Hepatocyte (in vitro differentiated cells): ENCODE measurements around the gene KCNK17. TPM values are rescaled to one million over a fixed set of nuclear protein-coding genes. Genes with fewer than 3 reads are reported as not detected.
A peak's percentile ranks its signal among the peaks of the same experiment; 100 is the strongest.

Source experiments
- DNase-seq: peaks from one replicate; pipeline ENCODE4 v3.0.0-alpha.2; 2016; ENCODE audit warnings: low spot score
- H2AFZ ChIP-seq: fragments of 200-600 bp; sonication (generic); 2 replicates; pipeline ENCODE4 v1.6.0; 2016; ENCODE audit warnings: antibody characterized with exemption, mild to moderate bottlenecking
- H3K27ac ChIP-seq: fragments of 200-600 bp; sonication (generic); 2 replicates; pipeline ENCODE4 v1.5.1; 2016; ENCODE audit warnings: mild to moderate bottlenecking
- H3K27me3 ChIP-seq: fragments of 200-600 bp; sonication (generic); 2 replicates; pipeline ENCODE4 v1.6.1; 2016
- H3K36me3 ChIP-seq: fragments of 200-600 bp; sonication (generic); replicated peaks from 2 replicates; pipeline ENCODE4 v1.5.1; 2016; ENCODE audit warnings: low read depth; ENCODE audit not compliant: insufficient read depth
- H3K4me1 ChIP-seq: fragments of 200-600 bp; sonication (generic); 2 replicates; pipeline ENCODE4 v1.5.1; 2016; ENCODE audit warnings: mild to moderate bottlenecking, moderate library complexity; ENCODE audit not compliant: insufficient read depth
- H3K4me2 ChIP-seq: fragments of 200-600 bp; sonication (generic); 2 replicates; pipeline ENCODE4 v1.6.0; 2016
- H3K4me3 ChIP-seq: fragments of 200-600 bp; sonication (generic); 2 replicates; pipeline ENCODE4 v1.5.1; 2016; ENCODE audit warnings: mild to moderate bottlenecking
- H3K79me2 ChIP-seq: fragments of 200-600 bp; sonication (generic); 2 replicates; pipeline ENCODE4 v1.6.0; 2017; ENCODE audit warnings: mild to moderate bottlenecking
- H3K9me2 ChIP-seq: fragments of 200-600 bp; sonication (generic); replicated peaks from 2 replicates; pipeline ENCODE4 v1.6.0; 2017; ENCODE audit warnings: mild to moderate bottlenecking; ENCODE audit not compliant: insufficient read depth
- H3K9me3 ChIP-seq: fragments of 200-600 bp; sonication (generic); 2 replicates; pipeline ENCODE4 v1.5.1; 2016; ENCODE audit warnings: low read depth, mild to moderate bottlenecking
- H4K20me1 ChIP-seq: fragments of 200-600 bp; sonication (generic); 2 replicates; pipeline ENCODE4 v1.6.0; 2016; ENCODE audit warnings: mild to moderate bottlenecking; ENCODE audit not compliant: insufficient read depth, poor library complexity, severe bottlenecking
- CTCF ChIP-seq: fragments of 200-600 bp; sonication (generic); IDR thresholded peaks from 2 replicates; pipeline ENCODE4 v1.5.1; 2016; ENCODE audit warnings: antibody characterized with exemption, mild to moderate bottlenecking; ENCODE audit not compliant: poor library complexity
- EZH2 ChIP-seq: fragments of 200-600 bp; sonication (generic); IDR thresholded peaks from 2 replicates; pipeline ENCODE4 v1.6.1; 2016; ENCODE audit warnings: antibody characterized with exemption, mild to moderate bottlenecking, borderline replicate concordance
- EZH2phosphoT487 ChIP-seq: fragments of 200-600 bp; sonication (generic); IDR thresholded peaks from one replicate; pipeline ENCODE4 v1.6.1; 2018; ENCODE audit warnings: antibody characterized with exemption, mild to moderate bottlenecking, low read depth, moderate library complexity; ENCODE audit not compliant: unreplicated experiment, severe bottlenecking
- WGBS: methylation state at CpG from one replicate; pipeline ENCODE4 v1.1.6; 2016; ENCODE audit warnings: low lambda C conversion rate; ENCODE audit errors: missing lambda C conversion rate; 5-methylcytosine and 5-hydroxymethylcytosine counted together
- polyA plus RNA-seq: library from polyadenylated mRNA; unstranded; fragments of >200 nt; fragmentation: Nextera tagmentation; extraction: Ambion mirVana; gene quantifications from 2 replicates; pipeline ENCODE4 v1.2.1, GENCODE V29; 2016
- total RNA-seq: library from RNA; depleted of rRNA; stranded (reverse); fragments of >200 nt; gene quantifications from 2 replicates; pipeline ENCODE4 v1.2.3, GENCODE V29; 2014

The KCNK17 gene
- total and polyA plus RNA-seq, 2 experiments from 2014 or later = not detected

DNA sequence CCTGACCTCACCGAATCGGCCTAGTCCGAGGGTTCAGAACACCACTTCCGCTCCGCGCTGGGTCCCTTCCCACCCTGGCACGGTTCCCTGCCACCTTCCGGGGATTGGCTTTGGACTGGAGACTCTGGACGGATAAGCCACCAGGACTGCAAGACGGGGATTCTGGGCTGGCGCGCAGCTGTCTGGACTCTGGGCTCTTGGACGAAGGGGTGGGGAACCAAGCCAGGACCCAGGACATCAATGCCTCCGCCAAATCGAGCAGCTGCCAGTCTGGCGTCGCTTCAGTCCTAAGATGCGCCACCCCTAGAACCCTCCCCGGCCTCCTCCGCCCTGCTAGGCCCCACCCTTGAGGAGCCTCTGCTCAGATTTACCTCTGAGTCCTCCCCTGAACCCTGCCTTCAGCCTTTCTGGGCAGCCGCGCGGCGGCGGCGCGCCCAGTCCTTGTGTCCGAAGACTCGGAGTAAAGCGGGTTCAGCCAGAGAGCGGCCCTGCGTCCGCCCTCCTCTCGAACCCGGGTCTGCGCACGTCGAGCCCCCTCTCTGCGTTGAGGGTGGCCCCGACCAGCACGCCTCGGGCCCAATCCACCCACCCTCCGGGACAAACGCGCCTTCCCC is 1.2 kb downstream of the KCNK17 start:
- Histone ChIP-seq H2AFZ (no peak overlapping the region), H3K36me3 (no peaks in the 10 kb centered on the region), H3K9me3 (no peaks in the 10 kb centered on the region), H3K4me3 (no peak overlapping the region), H3K9me2 (no peaks in the 10 kb centered on the region), H3K27ac (no peak overlapping the region), H4K20me1 (no peaks in the 10 kb centered on the region), H3K27me3 (peaks cover 65% of the 10 kb centered on the region), H3K4me2 (peak overlapping the region; percentile 81), H3K4me1 (peaks cover 8% of the 10 kb centered on the region), H3K79me2 (no peaks in the 10 kb centered on the region)
- no peak for DNase-seq
- peak; percentile 3 for TF ChIP-seq EZH2phosphoT487
- TF ChIP-seq CTCF = no peak
- no peak for TF ChIP-seq EZH2
- 31% methylated on average over 37 of the region's 45 CpGs for WGBS

DNA sequence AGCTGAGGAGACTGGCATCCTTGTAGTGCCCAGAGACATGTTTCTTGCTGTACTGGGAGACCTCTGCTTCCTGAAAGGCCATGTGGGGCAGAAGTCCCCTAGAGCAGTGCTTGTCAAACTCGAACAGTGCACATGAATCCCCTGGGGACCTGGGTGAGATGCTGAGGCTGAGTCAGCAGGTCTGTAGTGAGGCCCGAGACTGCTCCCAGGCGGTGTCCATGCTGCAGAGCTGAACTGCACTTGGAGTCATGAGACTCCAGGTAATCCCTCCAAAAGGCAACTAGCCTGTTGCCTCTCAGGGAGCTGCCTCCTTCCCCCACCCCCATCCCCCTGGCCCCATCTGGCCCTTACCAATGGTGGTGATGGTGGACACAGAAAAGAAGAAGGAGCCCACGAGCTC is 3.7 kb downstream of the KCNK17 start:
- DNase-seq = no peak
- Histone ChIP-seq H3K4me3 (no peak overlapping the region), H3K9me2 (no peaks in the 10 kb centered on the region), H3K36me3 (no peaks in the 10 kb centered on the region), H3K4me2 (no peak overlapping the region), H3K27me3 (peaks cover 51% of the 10 kb centered on the region), H2AFZ (no peak overlapping the region), H3K27ac (no peak overlapping the region), H3K4me1 (peaks cover 8% of the 10 kb centered on the region), H3K79me2 (no peaks in the 10 kb centered on the region), H4K20me1 (no peaks in the 10 kb centered on the region), H3K9me3 (no peaks in the 10 kb centered on the region)
- WGBS = 52% methylated on average over 4 of the region's 4 CpGs
- no peak for TF ChIP-seq CTCF
- TF ChIP-seq EZH2 = no peak
- TF ChIP-seq EZH2phosphoT487 = no peak

DNA sequence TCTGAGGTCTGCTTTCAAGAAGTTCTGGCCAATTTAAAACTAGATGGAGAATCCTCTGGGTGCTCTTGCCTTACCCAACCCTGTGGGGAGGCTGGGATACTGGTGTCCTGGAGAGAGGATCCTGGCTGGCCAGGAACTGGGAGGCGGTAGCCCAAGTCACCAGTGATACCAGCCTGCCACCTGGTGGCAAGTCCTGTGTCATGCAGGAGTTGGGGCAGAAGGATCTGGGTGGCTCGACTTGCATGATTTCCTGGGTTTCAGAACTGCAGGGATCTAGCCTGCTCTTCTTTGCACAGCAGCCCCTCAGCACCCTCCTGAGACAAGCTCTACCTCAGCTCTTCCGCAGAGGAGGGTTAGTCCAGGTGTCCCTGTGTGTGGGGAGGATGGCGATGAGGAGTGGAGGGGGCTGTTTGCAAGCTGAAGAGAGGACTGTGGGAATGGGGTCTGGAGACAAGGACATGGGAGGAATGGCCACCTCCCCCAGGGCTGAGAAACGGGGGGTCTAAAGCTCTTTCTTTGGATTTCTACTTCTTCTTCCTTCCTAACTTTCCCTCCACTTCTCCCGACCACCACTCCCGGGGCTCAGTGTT is 4.2 kb downstream of the KCNK17 start:
- no peaks in the 10 kb centered on the region for H3K9me3 ChIP-seq
- H3K36me3 ChIP-seq = no peaks in the 10 kb centered on the region
- peaks cover 46% of the 10 kb centered on the region for H3K27me3 ChIP-seq
- H3K27ac ChIP-seq = no peak overlapping the region
- no peaks in the 10 kb centered on the region for H3K9me2 ChIP-seq
- 37% methylated on average over 7 of the region's 7 CpGs for WGBS
- H3K4me1 ChIP-seq = peaks cover 8% of the 10 kb centered on the region
- no peak overlapping the region for H3K4me3 ChIP-seq
- peak; percentile 83 for DNase-seq
- no peaks in the 10 kb centered on the region for H3K79me2 ChIP-seq
- H4K20me1 ChIP-seq = no peaks in the 10 kb centered on the region
- H3K4me2 ChIP-seq = no peak overlapping the region
- H2AFZ ChIP-seq = no peak overlapping the region
- TF ChIP-seq EZH2phosphoT487 (no peak), EZH2 (no peak), CTCF (peak; percentile 85)
